Smooth muscle cell of the brain vasculature (primary cell): ENCODE results near the gene GPAM.
"Not testable (repeated sequence)": the region's sequence is repeated elsewhere in the genome, so short reads cannot be mapped to it uniquely, and the experiment has no call there.

ENCODE experiments used
- DNase-seq: peaks from one replicate; pipeline ENCODE4 v3.0.0-alpha.2; 2012; ENCODE audit warnings: low read depth, low spot score

The GPAM gene

GRCh38 chr10:112215342-112215774 lies 31.8 kb upstream of the GPAM start:
- DNase-seq = no peak

GRCh38 chr10:112214298-112214926 lies 30.8 kb upstream of the GPAM start:
- DNase-seq = no peak

- no peak for DNase-seq
Observed at GRCh38 chr10:112213836-112214235, 30.3 kb upstream of the GPAM start.

GRCh38 chr10:112213098-112213823 lies 29.7 kb upstream of the GPAM start:
- no peak for DNase-seq

GRCh38 chr10:112210666-112211065 lies 27.1 kb upstream of the GPAM start:
- DNase-seq = no peak

GRCh38 chr10:112209684-112210131 lies 26.1 kb upstream of the GPAM start:
- no peak for DNase-seq

- no peak for DNase-seq
Observed at GRCh38 chr10:112208997-112209396, 25.4 kb upstream of the GPAM start.

- DNase-seq = no peak
Observed at GRCh38 chr10:112208292-112208691, 24.7 kb upstream of the GPAM start.

GRCh38 chr10:112203328-112204076 lies 19.9 kb upstream of the GPAM start:
- no peak for DNase-seq

- DNase-seq = no peak
Observed at GRCh38 chr10:112202561-112203241, 19.1 kb upstream of the GPAM start.

- no peak for DNase-seq
Observed at GRCh38 chr10:112202076-112202475, 18.5 kb upstream of the GPAM start.

GRCh38 chr10:112201334-112201733 lies 17.8 kb upstream of the GPAM start:
- no peak for DNase-seq

- DNase-seq = not testable (repeated sequence)
Observed at GRCh38 chr10:112200259-112200658, 16.7 kb upstream of the GPAM start.

GRCh38 chr10:112197662-112198061 lies 14.1 kb upstream of the GPAM start:
- DNase-seq = not testable (repeated sequence)

- DNase-seq = no peak
Observed at GRCh38 chr10:112195224-112195623, 11.7 kb upstream of the GPAM start.

GRCh38 chr10:112191791-112192190 lies 8.2 kb upstream of the GPAM start:
- DNase-seq = no peak

- no peak for DNase-seq
Observed at GRCh38 chr10:112191041-112191590, 7.6 kb upstream of the GPAM start.

GRCh38 chr10:112189465-112189864 lies 5.9 kb upstream of the GPAM start:
- no peak for DNase-seq

- no peak for DNase-seq
Observed at GRCh38 chr10:112187527-112187926, 4.0 kb upstream of the GPAM start.

GRCh38 chr10:112185959-112186358 lies 2.4 kb upstream of the GPAM start:
- no peak for DNase-seq

- no peak for DNase-seq
Observed at GRCh38 chr10:112184379-112184778, 814 bp upstream of the GPAM start.

GRCh38 chr10:112184052-112184371 lies 447 bp upstream of the GPAM start:
- DNase-seq = no peak
